HepG2 (cell line): Measurements from ENCODE around the gene PNKP. TPM values are rescaled to one million over a fixed set of nuclear protein-coding genes. Genes with fewer than 3 reads are reported as not detected.

Experiments used
- AHR ChIP-seq: IDR thresholded peaks from 2 replicates; pipeline ENCODE4 v1.6.1; 2018; ENCODE audit warnings: missing genetic modification reagents, missing compliant biosample characterization
- BORCS8-MEF2B ChIP-seq: sonication (generic); formaldehyde crosslinking; IDR thresholded peaks from 2 replicates; pipeline ENCODE4 v1.8.0; 2022; ENCODE audit warnings: mild to moderate bottlenecking, missing genetic modification reagents
- CEBPB ChIP-seq: IDR thresholded peaks from 2 replicates; pipeline ENCODE4 v1.6.1; 2011; ENCODE audit warnings: low read depth, low read length, improper control_type of control experiment, borderline replicate concordance
- CHCHD3 ChIP-seq: sonication (generic); formaldehyde crosslinking; IDR thresholded peaks from 2 replicates; pipeline ENCODE4 v1.8.0; 2022; ENCODE audit warnings: mild to moderate bottlenecking, missing genetic modification reagents, moderate library complexity
- FOSL2 ChIP-seq: sonication (generic); formaldehyde crosslinking; IDR thresholded peaks from 2 replicates; pipeline ENCODE4 v1.4.0; 2020; ENCODE audit warnings: missing genetic modification reagents
- KDM5B ChIP-seq: sonication (generic); formaldehyde crosslinking; IDR thresholded peaks from 2 replicates; pipeline ENCODE4 v1.4.0; 2020; ENCODE audit warnings: missing genetic modification reagents, mild to moderate bottlenecking, borderline replicate concordance
- MIXL1 ChIP-seq: IDR thresholded peaks from 2 replicates; pipeline ENCODE4 v1.6.1; 2016
- NFRKB ChIP-seq: fragments of 450-650 bp; IDR thresholded peaks from 2 replicates; pipeline ENCODE4 v1.6.1; 2017
- SP5 ChIP-seq: IDR thresholded peaks from 2 replicates; pipeline ENCODE4 v1.6.1; 2016; ENCODE audit warnings: low read depth, borderline replicate concordance
- TARDBP ChIP-seq: sonication (generic); formaldehyde crosslinking; IDR thresholded peaks from 2 replicates; pipeline ENCODE4 v1.8.0; 2022; ENCODE audit warnings: mild to moderate bottlenecking, missing genetic modification reagents
- ZBTB21 ChIP-seq: sonication (generic); formaldehyde crosslinking; IDR thresholded peaks from 2 replicates; pipeline ENCODE4 v1.4.0; 2020; ENCODE audit warnings: missing genetic modification reagents
- ZNF232 ChIP-seq: sonication (generic); formaldehyde crosslinking; IDR thresholded peaks from 2 replicates; pipeline ENCODE4 v1.4.0; 2020; ENCODE audit warnings: missing genetic modification reagents, borderline replicate concordance
- ZNF30 ChIP-seq: sonication (generic); formaldehyde crosslinking; IDR thresholded peaks from 2 replicates; pipeline ENCODE4 v1.5.0; 2020; ENCODE audit warnings: mild to moderate bottlenecking, missing genetic modification reagents
- polyA plus RNA-seq, 8 experiments: library from polyadenylated mRNA; depleted of rRNA in 3 of 8; stranded (reverse) in 7 of 8; unstranded in 1 of 8; fragments of >200 nt; fragmentation: Illumina TruSeq in 4 of 8; extraction: Trizol in 4 of 8; gene quantifications; 2 replicates each; pipeline versions ENCODE4 v1.2.1 to v1.2.3, GENCODE V29; 2011 to 2016; ENCODE audit warnings: low read depth in 4 of 8, missing spikeins in 1 of 8, mixed read lengths in 1 of 8; ENCODE audit not compliant: insufficient read depth in 1 of 8
- total RNA-seq, 5 experiments: library from RNA; depleted of rRNA; stranded (reverse); fragments of >200 nt; fragmentation: Illumina TruSeq; extraction: Trizol; gene quantifications; 2 replicates each; pipeline ENCODE4 v1.2.3, GENCODE V29; 2016; ENCODE audit warnings: low read depth in 1 of 5
- TF ChIP-seq, protein P1 (sequence below): sonication (generic); formaldehyde crosslinking; IDR thresholded peaks from 2 replicates; pipeline ENCODE4 v1.8.0; 2022; ENCODE audit warnings: mild to moderate bottlenecking, missing genetic modification reagents, borderline replicate concordance
- TF ChIP-seq, protein P2 (sequence below), 2 experiments: fragments of 450-650 bp in 1 of 2; sonication (generic) in 1 of 2; formaldehyde crosslinking; IDR thresholded peaks; 2 replicates each; pipeline versions ENCODE4 v1.5.0 to v1.8.0; 2020 to 2022; ENCODE audit warnings: mild to moderate bottlenecking in 1 of 2, missing genetic modification reagents in 1 of 2
- TF ChIP-seq, protein P3 (sequence below): sonication (generic); formaldehyde crosslinking; IDR thresholded peaks from 2 replicates; pipeline ENCODE4 v1.5.0; 2020; ENCODE audit warnings: mild to moderate bottlenecking, missing genetic modification reagents, borderline replicate concordance
- TF ChIP-seq, protein P4 (sequence below): fragments of 450-650 bp; IDR thresholded peaks from 2 replicates; pipeline ENCODE4 v1.6.1; 2016

The PNKP gene
- total and polyA plus RNA-seq, 2 of the 13 experiments (the other 11 are each of a cell fraction or from before 2014, with no cell fraction given) = 12.7 to 27.1 TPM

DNA sequence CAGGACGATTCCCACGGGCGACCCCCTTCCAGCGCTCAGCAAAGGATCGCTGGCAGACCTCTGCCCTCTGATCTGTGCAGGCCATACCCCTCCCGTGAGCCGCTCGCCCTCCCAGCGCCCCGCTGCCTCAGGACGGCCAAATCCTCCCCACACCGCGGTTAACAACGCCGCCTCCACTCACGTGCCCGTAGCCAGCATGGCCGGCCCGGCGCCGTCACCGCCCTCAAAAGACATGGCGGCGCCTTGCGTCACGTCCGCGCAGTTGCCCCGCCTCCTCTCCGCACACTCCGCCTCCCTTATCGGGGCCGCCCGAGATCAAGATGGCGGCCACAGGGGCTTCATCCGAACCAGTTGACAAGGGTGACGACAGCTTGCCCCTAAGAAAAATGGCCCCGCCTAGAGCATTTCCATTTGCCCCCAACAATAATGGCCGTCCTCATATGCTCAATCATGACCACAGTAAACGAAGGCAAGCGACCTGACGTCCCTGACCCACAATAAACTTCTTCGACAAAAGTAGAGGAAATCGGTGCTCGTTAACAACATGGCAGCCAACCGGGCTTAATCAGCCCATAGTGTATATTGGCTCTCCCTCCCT, 9.1 kb upstream of the PNKP start (continued):
- TF ChIP-seq BORCS8-MEF2B = peak; percentile 41; the same call in 1 of the 2 replicates
- TF ChIP-seq, protein P1, sequence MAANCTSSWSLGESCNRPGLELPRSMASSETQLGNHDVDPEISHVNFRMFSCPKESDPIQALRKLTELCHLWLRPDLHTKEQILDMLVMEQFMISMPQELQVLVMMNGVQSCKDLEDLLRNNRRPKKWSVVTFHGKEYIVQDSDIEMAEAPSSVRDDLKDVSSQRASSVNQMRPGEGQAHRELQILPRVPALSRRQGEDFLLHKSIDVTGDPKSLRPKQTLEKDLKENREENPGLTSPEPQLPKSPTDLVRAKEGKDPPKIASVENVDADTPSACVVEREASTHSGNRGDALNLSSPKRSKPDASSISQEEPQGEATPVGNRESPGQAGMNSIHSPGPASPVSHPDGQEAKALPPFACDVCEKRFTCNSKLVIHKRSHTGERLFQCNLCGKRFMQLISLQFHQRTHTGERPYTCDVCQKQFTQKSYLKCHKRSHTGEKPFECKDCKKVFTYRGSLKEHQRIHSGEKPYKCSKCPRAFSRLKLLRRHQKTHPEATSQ (CRISPR knock-in tag) = peak; percentile 43; the same call in 1 of the 2 replicates
- peak; percentile 67 for TF ChIP-seq TARDBP (CRISPR knock-in tag)
- 0 out of 2 replicates have a peak, but pooled peaks have one; percentile 62 for TF ChIP-seq CHCHD3 (CRISPR knock-in tag)
- peak; percentile 81 for TF ChIP-seq ZBTB21 (CRISPR knock-in tag)
- TF ChIP-seq CEBPB = peak; percentile 84; the same call in 1 of the 2 replicates
- TF ChIP-seq, protein P2, sequence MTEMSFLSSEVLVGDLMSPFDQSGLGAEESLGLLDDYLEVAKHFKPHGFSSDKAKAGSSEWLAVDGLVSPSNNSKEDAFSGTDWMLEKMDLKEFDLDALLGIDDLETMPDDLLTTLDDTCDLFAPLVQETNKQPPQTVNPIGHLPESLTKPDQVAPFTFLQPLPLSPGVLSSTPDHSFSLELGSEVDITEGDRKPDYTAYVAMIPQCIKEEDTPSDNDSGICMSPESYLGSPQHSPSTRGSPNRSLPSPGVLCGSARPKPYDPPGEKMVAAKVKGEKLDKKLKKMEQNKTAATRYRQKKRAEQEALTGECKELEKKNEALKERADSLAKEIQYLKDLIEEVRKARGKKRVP (CRISPR knock-in tag; IDR thresholded peaks at IDR 0.05) = peak in 1 of 2 experiments; percentile 80; a peak in 2 of 4 replicates
- TF ChIP-seq, protein P3, sequence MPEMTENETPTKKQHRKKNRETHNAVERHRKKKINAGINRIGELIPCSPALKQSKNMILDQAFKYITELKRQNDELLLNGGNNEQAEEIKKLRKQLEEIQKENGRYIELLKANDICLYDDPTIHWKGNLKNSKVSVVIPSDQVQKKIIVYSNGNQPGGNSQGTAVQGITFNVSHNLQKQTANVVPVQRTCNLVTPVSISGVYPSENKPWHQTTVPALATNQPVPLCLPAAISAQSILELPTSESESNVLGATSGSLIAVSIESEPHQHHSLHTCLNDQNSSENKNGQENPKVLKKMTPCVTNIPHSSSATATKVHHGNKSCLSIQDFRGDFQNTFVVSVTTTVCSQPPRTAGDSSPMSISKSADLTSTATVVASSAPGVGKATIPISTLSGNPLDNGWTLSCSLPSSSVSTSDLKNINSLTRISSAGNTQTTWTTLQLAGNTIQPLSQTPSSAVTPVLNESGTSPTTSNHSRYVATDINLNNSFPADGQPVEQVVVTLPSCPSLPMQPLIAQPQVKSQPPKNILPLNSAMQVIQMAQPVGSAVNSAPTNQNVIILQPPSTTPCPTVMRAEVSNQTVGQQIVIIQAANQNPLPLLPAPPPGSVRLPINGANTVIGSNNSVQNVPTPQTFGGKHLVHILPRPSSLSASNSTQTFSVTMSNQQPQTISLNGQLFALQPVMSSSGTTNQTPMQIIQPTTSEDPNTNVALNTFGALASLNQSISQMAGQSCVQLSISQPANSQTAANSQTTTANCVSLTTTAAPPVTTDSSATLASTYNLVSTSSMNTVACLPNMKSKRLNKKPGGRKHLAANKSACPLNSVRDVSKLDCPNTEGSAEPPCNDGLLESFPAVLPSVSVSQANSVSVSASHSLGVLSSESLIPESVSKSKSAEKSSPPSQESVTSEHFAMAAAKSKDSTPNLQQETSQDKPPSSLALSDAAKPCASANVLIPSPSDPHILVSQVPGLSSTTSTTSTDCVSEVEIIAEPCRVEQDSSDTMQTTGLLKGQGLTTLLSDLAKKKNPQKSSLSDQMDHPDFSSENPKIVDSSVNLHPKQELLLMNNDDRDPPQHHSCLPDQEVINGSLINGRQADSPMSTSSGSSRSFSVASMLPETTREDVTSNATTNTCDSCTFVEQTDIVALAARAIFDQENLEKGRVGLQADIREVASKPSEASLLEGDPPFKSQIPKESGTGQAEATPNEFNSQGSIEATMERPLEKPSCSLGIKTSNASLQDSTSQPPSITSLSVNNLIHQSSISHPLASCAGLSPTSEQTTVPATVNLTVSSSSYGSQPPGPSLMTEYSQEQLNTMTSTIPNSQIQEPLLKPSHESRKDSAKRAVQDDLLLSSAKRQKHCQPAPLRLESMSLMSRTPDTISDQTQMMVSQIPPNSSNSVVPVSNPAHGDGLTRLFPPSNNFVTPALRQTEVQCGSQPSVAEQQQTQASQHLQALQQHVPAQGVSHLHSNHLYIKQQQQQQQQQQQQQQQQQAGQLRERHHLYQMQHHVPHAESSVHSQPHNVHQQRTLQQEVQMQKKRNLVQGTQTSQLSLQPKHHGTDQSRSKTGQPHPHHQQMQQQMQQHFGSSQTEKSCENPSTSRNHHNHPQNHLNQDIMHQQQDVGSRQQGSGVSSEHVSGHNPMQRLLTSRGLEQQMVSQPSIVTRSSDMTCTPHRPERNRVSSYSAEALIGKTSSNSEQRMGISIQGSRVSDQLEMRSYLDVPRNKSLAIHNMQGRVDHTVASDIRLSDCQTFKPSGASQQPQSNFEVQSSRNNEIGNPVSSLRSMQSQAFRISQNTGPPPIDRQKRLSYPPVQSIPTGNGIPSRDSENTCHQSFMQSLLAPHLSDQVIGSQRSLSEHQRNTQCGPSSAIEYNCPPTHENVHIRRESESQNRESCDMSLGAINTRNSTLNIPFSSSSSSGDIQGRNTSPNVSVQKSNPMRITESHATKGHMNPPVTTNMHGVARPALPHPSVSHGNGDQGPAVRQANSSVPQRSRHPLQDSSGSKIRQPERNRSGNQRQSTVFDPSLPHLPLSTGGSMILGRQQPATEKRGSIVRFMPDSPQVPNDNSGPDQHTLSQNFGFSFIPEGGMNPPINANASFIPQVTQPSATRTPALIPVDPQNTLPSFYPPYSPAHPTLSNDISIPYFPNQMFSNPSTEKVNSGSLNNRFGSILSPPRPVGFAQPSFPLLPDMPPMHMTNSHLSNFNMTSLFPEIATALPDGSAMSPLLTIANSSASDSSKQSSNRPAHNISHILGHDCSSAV (CRISPR knock-in tag) = no peak
- TF ChIP-seq, protein P4, sequence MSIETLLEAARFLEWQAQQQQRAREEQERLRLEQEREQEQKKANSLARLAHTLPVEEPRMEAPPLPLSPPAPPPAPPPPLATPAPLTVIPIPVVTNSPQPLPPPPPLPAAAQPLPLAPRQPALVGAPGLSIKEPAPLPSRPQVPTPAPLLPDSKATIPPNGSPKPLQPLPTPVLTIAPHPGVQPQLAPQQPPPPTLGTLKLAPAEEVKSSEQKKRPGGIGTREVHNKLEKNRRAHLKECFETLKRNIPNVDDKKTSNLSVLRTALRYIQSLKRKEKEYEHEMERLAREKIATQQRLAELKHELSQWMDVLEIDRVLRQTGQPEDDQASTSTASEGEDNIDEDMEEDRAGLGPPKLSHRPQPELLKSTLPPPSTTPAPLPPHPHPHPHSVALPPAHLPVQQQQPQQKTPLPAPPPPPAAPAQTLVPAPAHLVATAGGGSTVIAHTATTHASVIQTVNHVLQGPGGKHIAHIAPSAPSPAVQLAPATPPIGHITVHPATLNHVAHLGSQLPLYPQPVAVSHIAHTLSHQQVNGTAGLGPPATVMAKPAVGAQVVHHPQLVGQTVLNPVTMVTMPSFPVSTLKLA = peak; percentile 52; the same call in 1 of the 2 replicates
- TF ChIP-seq MIXL1 (CRISPR knock-in tag) = peak; percentile 49; the same call in 1 of the 2 replicates
- TF ChIP-seq ZNF232 = peak; percentile 62; the same call in 1 of the 2 replicates
- peak; percentile 94 for TF ChIP-seq NFRKB
- 0 out of 2 replicates have a peak, but pooled peaks have one; percentile 61 for TF ChIP-seq AHR
- TF ChIP-seq ZNF30 = no peak
- peak; percentile 92 for TF ChIP-seq SP5 (CRISPR knock-in tag)
- TF ChIP-seq FOSL2 = peak; percentile 48; the same call in 1 of the 2 replicates
- TF ChIP-seq KDM5B (CRISPR knock-in tag) = peak; percentile 53; the same call in 1 of the 2 replicates
